ENCODE results near the gene ADORA1.

The ADORA1 gene

GRCh38 chr1:203147376-203147775 is 19.9 kb downstream of the ADORA1 start:
- Histone ChIP-seq H4K8ac (ENCODE audit: low read depth, low read length) (no peak overlapping the region), H4K91ac (ENCODE audit: low read depth, low read length, poor library complexity) (no peak overlapping the region), H3K9ac (ENCODE audit: low read depth, low read length, poor library complexity) (no peak overlapping the region), H3K23ac (ENCODE audit: low read depth, low read length, poor library complexity) (no peak overlapping the region), H3K79me1 (ENCODE audit: low read depth, low read length) (no peaks in the 10 kb centered on the region), H2AFZ (ENCODE audit: low read length) (no peak overlapping the region), H2BK15ac (ENCODE audit: low read length) (no peak overlapping the region), H2BK12ac (ENCODE audit: low read length) (no peak overlapping the region), H3K18ac (ENCODE audit: low read length) (no peak overlapping the region), H3K4ac (ENCODE audit: low read length) (no peak overlapping the region), H2BK5ac (ENCODE audit: low read length) (no peak overlapping the region), H3K4me3 (ENCODE audit: low read length in 2 of 2) (no peak overlapping the region), H3K14ac (ENCODE audit: low read length) (no peak overlapping the region), H3K4me2 (ENCODE audit: insufficient read depth, low read length, poor library complexity, severe bottlenecking) (no peak overlapping the region), H3K27me3 (ENCODE audit: control insufficient read depth in 3 of 3, insufficient read depth in 3 of 3, low read depth in 1 of 3, low read length in 3 of 3) (no peaks in the 10 kb centered on the region), H2BK120ac (ENCODE audit: low read depth, low read length) (no peak overlapping the region), H3K27ac (replicated peaks; ENCODE audit: low read length) (no peak overlapping the region), H2AK5ac (ENCODE audit: low read depth, low read length) (no peak overlapping the region), H3K36me3 (replicated peaks in 1 of 2; ENCODE audit: control insufficient read depth in 2 of 2, insufficient read depth in 2 of 2, low read length in 2 of 2) (no peaks in the 10 kb centered on the region), H3K9me3 (replicated peaks in 1 of 2; ENCODE audit: control insufficient read depth in 2 of 2, insufficient read depth in 1 of 2, low read depth in 1 of 2, low read length in 2 of 2) (peaks cover 0 to 2% of the 10 kb centered on the region in 2 donors), H3K4me1 (ENCODE audit: control insufficient read depth in 2 of 2, insufficient read depth in 1 of 2, low read depth in 1 of 2, low read length in 2 of 2) (peaks cover 12 to 26% of the 10 kb centered on the region in 2 donors)
- no peak for DNase-seq (ENCODE audit: low spot score)
- no CpG with 5 or more reads among the region's 5 CpGs for WGBS, 2 donors (ENCODE audit: extremely low coverage in 2 of 2, insufficient read length in 2 of 2, insufficient replicate concordance in 1 of 2)

DNA sequence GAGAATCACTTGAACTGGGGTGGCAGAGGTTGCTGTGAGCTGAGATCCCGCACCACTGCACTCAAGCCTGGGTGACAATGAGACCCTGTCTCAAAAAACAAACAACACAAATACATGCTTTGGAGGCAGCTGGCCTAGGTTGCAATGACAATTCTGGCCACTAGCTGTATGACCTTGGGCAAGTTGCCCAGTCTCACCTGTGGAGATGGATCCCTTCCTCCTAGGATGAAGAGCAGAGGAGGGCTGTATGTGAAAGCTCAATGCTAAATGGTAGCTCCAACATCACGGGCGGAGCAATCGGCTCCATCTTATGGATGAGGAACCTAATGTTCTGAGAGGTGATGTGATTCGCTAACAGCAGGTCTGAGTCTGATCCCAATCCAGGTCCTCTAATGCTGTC is 20.6 kb downstream of the ADORA1 start:
- Histone ChIP-seq H3K9me3 (replicated peaks in 1 of 2; ENCODE audit: control insufficient read depth in 2 of 2, insufficient read depth in 1 of 2, low read depth in 1 of 2, low read length in 2 of 2) (peaks cover 0 to 2% of the 10 kb centered on the region in 2 donors), H2BK12ac (ENCODE audit: low read length) (no peak overlapping the region), H4K91ac (ENCODE audit: low read depth, low read length, poor library complexity) (no peak overlapping the region), H3K18ac (ENCODE audit: low read length) (no peak overlapping the region), H3K27me3 (ENCODE audit: control insufficient read depth in 3 of 3, insufficient read depth in 3 of 3, low read depth in 1 of 3, low read length in 3 of 3) (no peaks in the 10 kb centered on the region), H3K9ac (ENCODE audit: low read depth, low read length, poor library complexity) (no peak overlapping the region), H3K4me2 (ENCODE audit: insufficient read depth, low read length, poor library complexity, severe bottlenecking) (no peak overlapping the region), H3K4me1 (ENCODE audit: control insufficient read depth in 2 of 2, insufficient read depth in 1 of 2, low read depth in 1 of 2, low read length in 2 of 2) (peaks cover 20 to 32% of the 10 kb centered on the region in 2 donors), H3K4ac (ENCODE audit: low read length) (no peak overlapping the region), H3K27ac (replicated peaks; ENCODE audit: low read length) (no peak overlapping the region), H3K4me3 (ENCODE audit: low read length in 2 of 2) (no peak overlapping the region), H2AK5ac (ENCODE audit: low read depth, low read length) (peak overlapping the region; percentile 86), H3K36me3 (replicated peaks in 1 of 2; ENCODE audit: control insufficient read depth in 2 of 2, insufficient read depth in 2 of 2, low read length in 2 of 2) (no peaks in the 10 kb centered on the region), H2AFZ (ENCODE audit: low read length) (no peak overlapping the region), H3K14ac (ENCODE audit: low read length) (no peak overlapping the region), H2BK15ac (ENCODE audit: low read length) (no peak overlapping the region), H3K23ac (ENCODE audit: low read depth, low read length, poor library complexity) (peak overlapping the region; percentile 48), H2BK120ac (ENCODE audit: low read depth, low read length) (no peak overlapping the region), H2BK5ac (ENCODE audit: low read length) (no peak overlapping the region), H3K79me1 (ENCODE audit: low read depth, low read length) (no peaks in the 10 kb centered on the region), H4K8ac (ENCODE audit: low read depth, low read length) (no peak overlapping the region)
- WGBS, 2 donors (ENCODE audit: extremely low coverage in 2 of 2, insufficient read length in 2 of 2, insufficient replicate concordance in 1 of 2) = no CpG with 5 or more reads among the region's 5 CpGs
- no peak for DNase-seq (ENCODE audit: low spot score)

DNA sequence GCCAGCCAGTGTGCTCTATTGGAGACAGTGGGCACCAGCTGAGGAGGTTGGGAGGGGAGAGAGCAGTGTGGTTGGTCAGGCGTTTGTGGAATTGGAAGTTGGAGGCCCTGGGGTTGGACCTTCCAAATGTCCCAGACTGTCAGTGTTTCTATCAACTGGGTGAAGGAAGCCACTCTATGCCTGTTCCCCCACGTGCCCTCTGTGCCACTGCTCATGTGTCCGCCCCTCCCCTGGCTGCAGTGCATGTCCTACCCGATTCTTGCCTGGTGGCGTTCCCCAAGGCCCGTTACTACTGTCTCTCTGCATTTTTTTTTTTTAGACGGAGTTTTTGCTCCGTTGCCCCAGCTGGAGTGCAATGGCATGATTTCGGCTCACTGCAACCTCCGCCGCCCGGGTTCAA is 21.1 kb downstream of the ADORA1 start:
- Histone ChIP-seq H2BK12ac (ENCODE audit: low read length) (no peak overlapping the region), H2AFZ (ENCODE audit: low read length) (no peak overlapping the region), H3K18ac (ENCODE audit: low read length) (peak overlapping the region; percentile 34), H3K27me3 (ENCODE audit: control insufficient read depth in 3 of 3, insufficient read depth in 3 of 3, low read depth in 1 of 3, low read length in 3 of 3) (no peaks in the 10 kb centered on the region), H2AK5ac (ENCODE audit: low read depth, low read length) (peak overlapping the region; percentile 86), H3K27ac (replicated peaks; ENCODE audit: low read length) (no peak overlapping the region), H3K9ac (ENCODE audit: low read depth, low read length, poor library complexity) (no peak overlapping the region), H3K9me3 (replicated peaks in 1 of 2; ENCODE audit: control insufficient read depth in 2 of 2, insufficient read depth in 1 of 2, low read depth in 1 of 2, low read length in 2 of 2) (peaks cover 0 to 2% of the 10 kb centered on the region in 2 donors), H2BK120ac (ENCODE audit: low read depth, low read length) (no peak overlapping the region), H3K4ac (ENCODE audit: low read length) (no peak overlapping the region), H3K36me3 (replicated peaks in 1 of 2; ENCODE audit: control insufficient read depth in 2 of 2, insufficient read depth in 2 of 2, low read length in 2 of 2) (no peaks in the 10 kb centered on the region), H4K91ac (ENCODE audit: low read depth, low read length, poor library complexity) (no peak overlapping the region), H3K14ac (ENCODE audit: low read length) (no peak overlapping the region), H3K23ac (ENCODE audit: low read depth, low read length, poor library complexity) (peak overlapping the region; percentile 48), H4K8ac (ENCODE audit: low read depth, low read length) (no peak overlapping the region), H2BK5ac (ENCODE audit: low read length) (no peak overlapping the region), H3K4me2 (ENCODE audit: insufficient read depth, low read length, poor library complexity, severe bottlenecking) (no peak overlapping the region), H3K4me1 (ENCODE audit: control insufficient read depth in 2 of 2, insufficient read depth in 1 of 2, low read depth in 1 of 2, low read length in 2 of 2) (peaks cover 24 to 36% of the 10 kb centered on the region in 2 donors), H3K4me3 (ENCODE audit: low read length in 2 of 2) (no peak overlapping the region), H2BK15ac (ENCODE audit: low read length) (peak overlapping the region; percentile 41), H3K79me1 (ENCODE audit: low read depth, low read length) (no peaks in the 10 kb centered on the region)
- no CpG with 5 or more reads among the region's 12 CpGs for WGBS, 2 donors (ENCODE audit: extremely low coverage in 2 of 2, insufficient read length in 2 of 2, insufficient replicate concordance in 1 of 2)
- no peak for DNase-seq (ENCODE audit: low spot score)

DNA sequence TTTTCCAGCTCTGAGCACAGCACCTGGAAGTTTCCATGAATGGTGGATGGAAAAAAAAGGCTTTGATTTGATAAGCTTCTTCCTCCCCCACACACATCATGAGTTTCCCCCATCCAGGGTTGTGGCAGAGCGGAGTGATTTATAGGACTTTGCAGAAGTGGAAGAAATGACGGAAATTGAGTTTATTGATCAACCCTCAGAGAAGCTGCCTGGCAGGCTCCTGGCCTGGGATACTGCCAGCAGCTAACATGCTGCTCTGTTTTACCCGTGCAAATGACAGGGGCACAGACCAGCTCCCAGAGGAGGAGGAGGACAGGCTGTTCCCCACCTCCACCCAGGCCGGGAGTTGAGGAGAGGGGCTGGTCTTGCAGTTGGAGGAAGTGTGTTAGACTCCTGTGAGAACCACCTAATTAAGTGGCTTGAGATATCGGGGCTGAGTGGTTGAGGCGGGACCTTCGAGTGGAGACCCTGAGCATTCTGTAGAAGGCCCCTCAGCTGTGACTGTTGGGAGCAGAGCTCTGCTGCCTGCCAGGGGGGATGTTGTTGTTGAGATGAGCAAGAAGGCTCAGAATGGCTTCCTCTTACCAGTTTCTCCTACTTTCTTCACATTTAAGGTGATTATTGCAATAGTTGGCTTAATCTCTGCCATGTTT is 21.8 kb downstream of the ADORA1 start:
- H3K4me1 ChIP-seq (ENCODE audit: control insufficient read depth in 2 of 2, insufficient read depth in 1 of 2, low read depth in 1 of 2, low read length in 2 of 2) = peaks cover 26 to 42% of the 10 kb centered on the region in 2 donors

More for the DNA sequence above, 21.8 kb downstream of the ADORA1 start:
- H3K14ac ChIP-seq (ENCODE audit: low read length) = no peak overlapping the region
- H2BK120ac ChIP-seq (ENCODE audit: low read depth, low read length) = no peak overlapping the region
- no CpG with 5 or more reads among the region's 7 CpGs for WGBS, 2 donors (ENCODE audit: extremely low coverage in 2 of 2, insufficient read length in 2 of 2, insufficient replicate concordance in 1 of 2)
- H4K8ac ChIP-seq (ENCODE audit: low read depth, low read length) = no peak overlapping the region
- no peak overlapping the region for H3K4me3 ChIP-seq (ENCODE audit: low read length in 2 of 2)
- H3K18ac ChIP-seq (ENCODE audit: low read length) = peak overlapping the region; percentile 12
- H2BK5ac ChIP-seq (ENCODE audit: low read length) = no peak overlapping the region
- no peak overlapping the region for H2AFZ ChIP-seq (ENCODE audit: low read length)
- no peak overlapping the region for H2BK15ac ChIP-seq (ENCODE audit: low read length)
- H2BK12ac ChIP-seq (ENCODE audit: low read length) = peak overlapping the region; percentile 24
- H3K36me3 ChIP-seq (replicated peaks in 1 of 2; ENCODE audit: control insufficient read depth in 2 of 2, insufficient read depth in 2 of 2, low read length in 2 of 2) = no peaks in the 10 kb centered on the region
- no peak for DNase-seq (ENCODE audit: low spot score)
- no peak overlapping the region for H3K27ac ChIP-seq (replicated peaks; ENCODE audit: low read length)
- no peak overlapping the region for H4K91ac ChIP-seq (ENCODE audit: low read depth, low read length, poor library complexity)
- no peak overlapping the region for H3K4ac ChIP-seq (ENCODE audit: low read length)
- H3K9ac ChIP-seq (ENCODE audit: low read depth, low read length, poor library complexity) = no peak overlapping the region
- no peak overlapping the region for H3K4me2 ChIP-seq (ENCODE audit: insufficient read depth, low read length, poor library complexity, severe bottlenecking)
- H3K27me3 ChIP-seq (ENCODE audit: control insufficient read depth in 3 of 3, insufficient read depth in 3 of 3, low read depth in 1 of 3, low read length in 3 of 3) = no peaks in the 10 kb centered on the region
- H3K79me1 ChIP-seq (ENCODE audit: low read depth, low read length) = no peaks in the 10 kb centered on the region
- H3K23ac ChIP-seq (ENCODE audit: low read depth, low read length, poor library complexity) = no peak overlapping the region
- no peaks in the 10 kb centered on the region for H3K9me3 ChIP-seq (replicated peaks in 1 of 2; ENCODE audit: control insufficient read depth in 2 of 2, insufficient read depth in 1 of 2, low read depth in 1 of 2, low read length in 2 of 2)
- no peak overlapping the region for H2AK5ac ChIP-seq (ENCODE audit: low read depth, low read length)

Measured in neuronal stem cell (in vitro differentiated cells).